ENCODE measurements around the gene ZNF75A. TPM values are rescaled to one million over a fixed set of nuclear protein-coding genes. Genes with fewer than 3 reads are reported as not detected.
"Not testable (repeated sequence)": the region's sequence is repeated elsewhere in the genome, so short reads cannot be mapped to it uniquely, and the experiment has no call there.

The ZNF75A gene
- polyA plus RNA-seq (2012; ENCODE audit: missing spikeins): 11.2 TPM

DNA sequence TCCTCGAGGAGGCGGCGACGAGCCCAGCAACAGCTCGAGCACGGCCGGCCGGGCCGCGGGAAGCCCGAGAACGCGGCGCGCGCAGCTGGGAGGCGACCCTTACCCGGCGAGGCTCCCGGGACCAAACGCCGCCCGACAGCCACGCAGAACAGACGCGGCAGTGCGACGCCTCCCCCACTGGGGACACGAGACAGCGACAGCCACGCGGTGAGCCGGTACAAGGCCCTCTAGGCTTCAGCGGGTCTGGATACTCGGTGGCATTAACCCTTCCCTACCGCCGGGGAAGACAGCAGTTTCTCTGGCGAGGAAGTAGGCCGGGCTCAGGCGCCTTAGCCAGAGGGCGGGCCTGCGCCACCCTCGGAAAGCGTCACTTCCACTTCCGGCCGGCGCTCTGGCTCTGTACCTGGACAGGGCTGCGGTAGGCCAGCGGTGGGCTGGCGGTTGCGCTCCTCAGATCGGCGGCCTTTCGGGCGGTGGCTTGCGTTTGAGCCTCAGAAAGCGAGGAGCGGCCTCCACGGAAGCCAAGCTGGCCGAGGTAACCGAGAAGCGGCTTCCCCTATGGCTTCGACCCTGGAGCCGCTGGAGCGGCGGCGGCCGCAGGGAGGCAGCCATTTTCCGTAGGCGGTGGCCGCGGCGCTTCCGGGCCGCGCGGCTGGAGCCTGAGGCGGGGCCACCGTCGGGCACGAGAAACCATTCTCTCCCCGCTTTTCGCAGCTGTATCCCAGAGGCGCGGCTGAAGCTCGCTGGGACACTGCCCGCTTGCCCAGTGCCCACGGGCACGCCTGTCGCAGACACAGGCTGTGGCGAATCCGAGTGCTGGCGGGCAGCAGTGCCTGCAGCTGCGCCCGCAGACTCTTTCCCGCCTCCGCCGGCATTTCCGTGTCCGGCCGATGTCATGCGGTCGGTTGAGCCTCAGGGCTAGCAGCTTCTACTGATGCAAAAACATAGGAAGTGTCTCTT lies at the start of gene ZNF75A, which contains the start of gene TIGD7:
Gene ZNF75A (plus strand): TSS at position 389 of the 960 bp plus-strand sequence. CDS start 2,932 bp downstream, outside the sequence.
Gene TIGD7 (minus strand): TSS at position 322 of the 960 bp plus-strand sequence. CDS start 4,816 bp downstream, outside the sequence.
- FAIRE-seq: peak; percentile 88

DNA sequence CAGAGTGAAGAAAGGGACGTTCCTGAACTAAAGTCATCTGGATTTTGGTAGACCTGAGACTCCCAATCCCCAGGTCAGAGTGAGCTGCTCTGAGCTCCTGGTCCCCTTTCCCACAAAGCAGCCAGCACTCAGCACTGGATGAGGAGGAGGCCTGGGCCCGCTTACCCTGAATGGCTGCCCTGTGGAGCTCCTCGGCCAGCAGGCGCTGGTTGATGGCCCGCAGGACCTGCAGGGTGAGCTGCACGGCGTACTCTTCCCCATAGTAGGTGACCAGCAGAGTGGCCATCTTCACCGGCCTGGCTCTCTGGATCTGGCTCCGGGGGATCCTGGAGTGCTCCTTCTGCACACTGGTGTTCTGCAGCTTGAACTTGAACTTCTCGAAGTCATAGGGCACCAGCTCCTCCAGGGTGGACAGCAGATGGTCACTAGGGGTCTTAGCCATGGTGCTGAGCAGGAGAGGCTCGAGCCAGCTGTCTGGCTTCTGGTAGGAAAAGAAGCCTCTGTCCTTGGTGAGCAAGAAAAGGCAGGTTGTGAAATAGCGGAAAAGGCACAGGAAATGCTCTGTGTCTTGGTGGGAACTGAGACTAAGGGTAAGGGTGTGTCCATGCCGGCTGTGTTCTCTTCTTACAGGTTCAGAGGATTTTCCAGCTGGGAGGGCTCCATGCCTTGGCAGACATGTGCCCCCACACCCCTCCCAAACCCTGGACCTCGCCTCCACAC lies 49.0 kb upstream of the ZNF75A start, which contains the start of gene MEFV:
Gene MEFV (minus strand): TSS at position 488 of the 720 bp plus-strand sequence. CDS start 46 bp downstream, at position 442.
- FAIRE-seq (no peak), DNase-seq (ENCODE audit: insufficient read length) (no peak)
- TF ChIP-seq TAF1 (IDR thresholded peaks at IDR 0.05; ENCODE audit: borderline replicate concordance, low read depth, low read length): no peak
- no peak for TF ChIP-seq POLR2A (IDR thresholded peaks at IDR 0.05; ENCODE audit: low read depth, low read length)
- no peak for TF ChIP-seq POLR2AphosphoS5 (IDR thresholded peaks at IDR 0.05; ENCODE audit: low read depth, low read length)

More for the DNA sequence above, at the start of gene ZNF75A, which contains the start of gene TIGD7:
- TF ChIP-seq POLR2A (IDR thresholded peaks at IDR 0.05; ENCODE audit: low read depth, low read length) (peak; percentile 92), POLR2AphosphoS5 (IDR thresholded peaks at IDR 0.05; ENCODE audit: low read depth, low read length) (peak; percentile 89), TAF1 (IDR thresholded peaks at IDR 0.05; ENCODE audit: borderline replicate concordance, low read depth, low read length) (peak; percentile 52; the same call in 1 of the 2 replicates)
- peak; percentile 81 for DNase-seq (ENCODE audit: insufficient read length)

DNA sequence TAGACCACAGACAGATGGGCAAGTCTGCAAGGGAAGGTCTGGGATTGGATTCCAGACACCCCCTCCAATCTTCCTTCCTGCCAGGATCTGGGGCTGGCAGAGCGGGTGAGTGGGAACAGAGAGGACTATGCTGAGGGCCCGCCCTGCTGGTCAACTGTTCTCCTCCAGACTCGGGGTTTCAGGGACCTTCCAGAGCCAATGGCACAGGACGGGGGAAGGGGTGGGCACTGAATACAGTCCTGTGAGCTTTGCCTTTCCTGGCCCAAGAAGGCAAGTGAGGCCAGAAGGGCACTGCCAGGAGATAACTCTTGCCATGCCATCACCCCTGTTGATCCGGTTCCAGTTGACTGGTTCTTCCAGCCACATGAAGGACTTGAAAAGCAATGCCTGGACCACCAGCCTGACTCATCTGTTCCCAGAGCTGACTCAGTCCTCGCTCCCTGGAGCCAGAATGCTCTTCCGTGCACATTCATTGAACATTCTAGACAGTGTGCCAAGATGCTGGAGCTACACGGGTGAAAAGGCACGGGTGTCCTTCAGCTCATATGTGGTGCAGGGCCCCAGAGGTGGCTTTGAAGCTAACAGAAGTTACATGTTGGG lies 48.3 kb upstream of the ZNF75A start:
- DNase-seq (ENCODE audit: insufficient read length): no peak
- TF ChIP-seq POLR2AphosphoS5 (IDR thresholded peaks at IDR 0.05; ENCODE audit: low read depth, low read length) (no peak), POLR2A (IDR thresholded peaks at IDR 0.05; ENCODE audit: low read depth, low read length) (no peak), TAF1 (IDR thresholded peaks at IDR 0.05; ENCODE audit: borderline replicate concordance, low read depth, low read length) (no peak)
- FAIRE-seq: no peak

DNA sequence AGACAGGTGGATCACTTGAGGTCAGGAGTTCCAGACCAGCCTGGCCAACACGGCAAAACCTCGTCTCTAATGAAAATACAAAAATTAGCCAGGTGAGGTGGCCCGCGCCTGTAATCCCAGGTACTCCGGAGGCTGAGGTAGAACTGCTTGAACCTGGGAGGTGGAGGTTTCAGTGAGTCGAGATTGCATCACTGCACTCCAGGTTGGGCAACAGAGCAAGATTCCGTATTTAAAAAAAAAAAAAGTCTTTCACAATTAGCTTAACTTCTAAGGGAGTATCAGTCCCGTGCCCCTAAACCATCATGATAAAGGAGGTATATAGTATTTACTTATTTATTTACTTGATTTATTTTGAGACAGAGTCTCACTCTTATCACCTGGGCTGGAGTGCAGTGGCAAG lies 45.5 kb upstream of the ZNF75A start:
- DNase-seq (ENCODE audit: insufficient read length): no peak
- no peak for FAIRE-seq
- TF ChIP-seq POLR2A (IDR thresholded peaks at IDR 0.05; ENCODE audit: low read depth, low read length) (no peak), TAF1 (IDR thresholded peaks at IDR 0.05; ENCODE audit: borderline replicate concordance, low read depth, low read length) (no peak), POLR2AphosphoS5 (IDR thresholded peaks at IDR 0.05; ENCODE audit: low read depth, low read length) (no peak)

DNA sequence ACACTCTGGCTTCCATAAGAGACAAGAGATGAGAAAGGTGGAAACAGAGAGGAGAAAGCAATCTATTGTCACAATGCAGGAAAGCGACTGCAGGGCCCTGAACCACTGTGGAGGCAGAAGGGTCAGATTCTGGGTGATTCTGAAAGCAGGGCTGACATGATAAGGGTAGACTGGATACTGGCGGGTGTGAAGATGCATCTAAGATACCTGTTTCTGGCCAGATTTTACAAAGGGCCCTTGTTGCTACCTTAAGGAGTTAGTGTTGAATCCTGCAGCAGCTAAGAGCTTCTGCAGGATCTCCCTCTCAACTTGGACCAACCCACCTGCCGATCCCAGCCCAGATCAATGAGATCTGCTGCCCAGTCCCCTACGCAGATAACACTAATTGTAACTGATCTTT lies 42.8 kb upstream of the ZNF75A start:
- DNase-seq (ENCODE audit: insufficient read length) (no peak), FAIRE-seq (no peak)
- TF ChIP-seq POLR2A (IDR thresholded peaks at IDR 0.05; ENCODE audit: low read depth, low read length): no peak

DNA sequence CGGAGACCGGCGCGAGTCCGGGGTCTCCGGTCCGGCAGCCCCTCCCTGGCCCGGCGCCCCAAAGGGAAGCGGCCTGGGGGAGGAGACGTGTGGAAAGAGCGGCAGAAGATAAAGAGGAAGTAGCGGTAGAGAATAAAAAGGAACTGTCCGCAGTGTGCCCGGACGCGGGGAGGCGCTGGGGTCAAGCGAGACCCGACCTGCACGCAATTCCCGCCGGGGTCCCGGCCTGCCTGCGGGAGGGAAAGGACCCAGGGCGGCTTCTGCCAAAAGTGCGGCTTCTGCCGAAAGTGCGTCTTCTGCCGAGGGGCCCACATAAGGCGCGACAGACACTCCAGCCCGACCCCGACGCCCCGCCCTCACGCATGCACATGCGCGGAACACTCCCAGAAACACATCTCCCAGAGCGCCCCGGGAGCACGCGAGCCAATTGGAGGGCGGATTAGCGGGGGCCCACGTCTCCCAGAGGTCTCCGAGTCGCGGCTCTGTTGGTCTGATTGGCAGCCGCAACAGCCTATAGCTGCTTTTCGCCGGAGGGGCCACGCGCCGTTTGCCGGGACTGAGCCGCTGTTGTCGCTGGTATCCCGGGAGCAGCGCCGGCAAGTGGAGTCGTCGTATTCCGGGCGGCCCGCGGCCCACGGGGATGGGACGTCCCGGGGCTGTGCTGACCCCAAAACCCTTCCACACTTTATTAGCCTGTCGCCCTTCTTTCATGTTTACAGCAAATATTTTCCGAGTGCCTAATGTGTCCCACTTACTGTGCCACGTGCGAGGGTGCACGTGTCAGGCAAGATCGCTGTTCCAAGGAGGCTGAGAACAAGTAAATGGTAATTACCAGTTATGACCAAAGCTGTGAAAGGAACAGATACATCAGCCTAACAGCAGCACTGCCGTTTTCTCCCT lies 40.9 kb upstream of the ZNF75A start:
- peak; percentile 96 for FAIRE-seq
- TF ChIP-seq TAF1 (IDR thresholded peaks at IDR 0.05; ENCODE audit: borderline replicate concordance, low read depth, low read length) (no peak), POLR2A (IDR thresholded peaks at IDR 0.05; ENCODE audit: low read depth, low read length) (peak; percentile 82), POLR2AphosphoS5 (IDR thresholded peaks at IDR 0.05; ENCODE audit: low read depth, low read length) (peak; percentile 73)
- peak; percentile 92 for DNase-seq (ENCODE audit: insufficient read length)

DNA sequence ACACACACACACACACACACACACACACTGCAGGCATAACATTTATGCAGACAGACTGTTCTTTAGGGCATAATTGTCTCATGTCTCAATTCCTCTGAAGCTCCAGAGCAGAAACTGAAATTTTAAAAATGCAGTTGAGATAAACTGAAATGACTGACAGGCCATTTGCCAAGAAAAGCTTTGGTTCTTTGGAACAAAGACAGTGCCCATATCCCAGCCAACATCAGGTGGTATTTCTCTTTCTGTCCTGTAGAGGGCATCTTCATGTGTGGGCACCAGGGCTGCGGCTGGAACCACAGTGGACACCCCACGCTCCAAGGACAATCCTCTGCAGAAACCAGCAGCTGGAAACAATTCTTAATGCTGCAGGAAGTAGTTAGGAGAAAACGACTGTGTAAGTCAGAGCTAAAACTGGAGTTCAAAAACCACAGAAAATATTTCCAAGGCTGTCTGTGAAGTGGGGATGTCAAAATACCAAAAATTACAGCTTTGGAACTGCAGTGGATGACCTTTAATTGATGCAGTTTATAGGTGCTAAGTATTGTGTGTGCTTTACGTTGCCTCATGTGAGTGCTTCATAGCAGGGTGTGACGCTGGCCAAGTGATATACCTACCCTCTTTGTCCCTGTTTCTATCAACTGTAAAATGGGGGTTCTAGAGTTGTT lies 38.3 kb upstream of the ZNF75A start:
- FAIRE-seq (no peak), DNase-seq (ENCODE audit: insufficient read length) (no peak)
- TF ChIP-seq POLR2AphosphoS5 (IDR thresholded peaks at IDR 0.05; ENCODE audit: low read depth, low read length) (no peak), TAF1 (IDR thresholded peaks at IDR 0.05; ENCODE audit: borderline replicate concordance, low read depth, low read length) (no peak), POLR2A (IDR thresholded peaks at IDR 0.05; ENCODE audit: low read depth, low read length) (no peak)

DNA sequence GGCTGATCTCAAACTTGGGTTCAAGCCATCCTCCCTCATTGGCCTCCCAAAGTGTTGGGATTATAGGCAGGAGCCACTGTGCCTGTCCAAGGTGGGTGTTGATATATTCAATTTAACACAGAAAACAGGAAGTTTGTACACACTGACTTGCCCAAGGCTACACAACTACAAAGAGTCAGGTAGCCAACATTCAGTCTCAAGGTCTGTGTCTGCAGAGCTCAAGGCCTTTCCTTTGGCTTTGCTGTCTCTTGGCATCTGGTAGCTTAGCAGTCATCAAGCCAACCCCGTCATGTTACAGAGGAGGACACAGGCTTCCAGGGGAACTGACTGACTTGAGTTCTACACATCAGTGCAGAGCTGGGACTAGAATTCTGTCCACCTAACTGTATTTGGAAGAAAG lies 37.0 kb upstream of the ZNF75A start:
- DNase-seq (ENCODE audit: insufficient read length): no peak
- no peak for FAIRE-seq
- TF ChIP-seq POLR2AphosphoS5 (IDR thresholded peaks at IDR 0.05; ENCODE audit: low read depth, low read length): no peak
- TF ChIP-seq TAF1 (IDR thresholded peaks at IDR 0.05; ENCODE audit: borderline replicate concordance, low read depth, low read length): no peak
- TF ChIP-seq POLR2A (IDR thresholded peaks at IDR 0.05; ENCODE audit: low read depth, low read length): no peak

DNA sequence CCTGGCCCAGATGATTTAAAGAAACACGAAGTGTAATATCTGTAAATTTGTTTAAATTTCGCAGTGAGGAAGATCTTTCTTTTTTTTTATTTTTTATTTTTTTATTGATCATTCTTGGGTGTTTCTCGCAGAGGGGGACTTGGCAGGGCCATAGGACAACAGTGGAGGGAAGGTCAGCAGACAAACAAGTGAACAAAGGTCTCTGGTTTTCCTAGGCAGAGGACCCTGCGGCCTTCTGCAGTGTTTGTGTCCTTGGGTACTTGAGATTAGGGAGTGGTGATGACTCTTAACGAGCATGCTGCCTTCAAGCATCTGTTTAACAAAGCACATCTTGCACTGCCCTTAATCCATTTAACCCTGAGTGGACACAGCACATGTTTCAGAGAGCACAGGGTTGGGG lies 34.6 kb upstream of the ZNF75A start:
- not testable (repeated sequence) for DNase-seq (ENCODE audit: insufficient read length); FAIRE-seq

DNA sequence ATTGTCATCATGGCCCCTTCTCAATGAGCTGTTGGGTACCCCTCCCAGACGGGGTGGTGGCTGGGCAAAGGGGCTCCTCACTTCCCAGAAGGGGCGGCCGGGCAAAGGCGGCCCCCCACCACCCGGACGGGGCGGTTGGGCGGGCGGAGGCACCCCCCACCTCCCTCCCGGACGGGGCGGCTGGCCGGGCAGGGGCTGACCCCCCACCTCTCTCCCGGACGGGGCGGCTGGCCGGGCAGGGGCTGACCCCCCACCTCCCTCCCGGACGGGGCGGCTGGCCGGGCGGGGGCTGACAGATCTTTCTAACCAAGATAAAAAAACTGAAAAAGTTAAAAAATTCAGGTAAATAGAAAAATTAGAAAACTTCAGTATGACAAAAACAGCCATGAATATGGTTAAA lies 34.0 kb upstream of the ZNF75A start:
- FAIRE-seq; DNase-seq (ENCODE audit: insufficient read length): not testable (repeated sequence)

Measured in GM12892 (cell line).